Osteoblast (primary cell): ENCODE results near the gene ZNF789. TPM values are rescaled to one million over a fixed set of nuclear protein-coding genes. Genes with fewer than 3 reads are reported as not detected.
A peak's percentile ranks its signal among the peaks of the same experiment; 100 is the strongest.

Experiments
- DNase-seq: peaks from one replicate; pipeline ENCODE4 v3.0.0; 2011; ENCODE audit warnings: low spot score, mixed read lengths; ENCODE audit not compliant: insufficient read length; ENCODE audit errors: missing footprints
- H2AFZ ChIP-seq: 2 replicates; pipeline ENCODE4 v1.6.0; 2011; ENCODE audit warnings: mild to moderate bottlenecking, low read length
- H3K27ac ChIP-seq: 2 replicates; pipeline ENCODE4 v1.5.1; 2011; ENCODE audit warnings: mild to moderate bottlenecking, low read depth, low read length, moderate library complexity
- H3K27me3 ChIP-seq: 2 replicates; pipeline ENCODE4 v1.6.0; 2012; ENCODE audit warnings: mild to moderate bottlenecking, control low read depth, inconsistent platforms, low read length, moderate library complexity; ENCODE audit not compliant: insufficient read depth
- H3K36me3 ChIP-seq: 2 replicates; pipeline ENCODE4 v1.5.1; 2011; ENCODE audit warnings: mild to moderate bottlenecking, low read length, control low read depth, moderate library complexity; ENCODE audit not compliant: insufficient read depth
- H3K4me1 ChIP-seq: 2 replicates; pipeline ENCODE4 v1.5.1; 2011; ENCODE audit warnings: mild to moderate bottlenecking, low read length, control low read depth, moderate library complexity; ENCODE audit not compliant: insufficient read depth
- H3K4me2 ChIP-seq: 2 replicates; pipeline ENCODE4 v1.6.0; 2011; ENCODE audit warnings: mild to moderate bottlenecking, low read length; ENCODE audit not compliant: insufficient read depth
- H3K4me3 ChIP-seq: fragments of 200-600 bp; sonication (generic); 3 replicates; pipeline ENCODE4 v1.5.1; 2012; ENCODE audit warnings: mild to moderate bottlenecking, low read length, inconsistent platforms; ENCODE audit not compliant: insufficient read depth
- H3K79me2 ChIP-seq: 2 replicates; pipeline ENCODE4 v1.6.0; 2012; ENCODE audit warnings: mild to moderate bottlenecking, low read length, control low read depth, inconsistent platforms; ENCODE audit not compliant: insufficient read depth
- H3K9me3 ChIP-seq: 2 replicates; pipeline ENCODE4 v1.5.1; 2011; ENCODE audit warnings: low read depth, low read length, control low read depth
- H4K20me1 ChIP-seq: 2 replicates; pipeline ENCODE4 v1.6.0; 2012; ENCODE audit warnings: mild to moderate bottlenecking, low read length, control low read depth; ENCODE audit not compliant: insufficient read depth
- CTCF ChIP-seq: IDR thresholded peaks from 2 replicates; pipeline ENCODE4 v1.5.1; 2011; ENCODE audit warnings: mild to moderate bottlenecking, low read depth, low read length, moderate library complexity; ENCODE audit errors: extremely low read depth
- total RNA-seq: library from RNA; depleted of rRNA; stranded (reverse); fragments of >200 nt; gene quantifications from 2 replicates; pipeline ENCODE4 v1.2.3, GENCODE V29; 2012

ZNF789 gene
- total RNA-seq, 1 donor = 6.9 TPM

DNA sequence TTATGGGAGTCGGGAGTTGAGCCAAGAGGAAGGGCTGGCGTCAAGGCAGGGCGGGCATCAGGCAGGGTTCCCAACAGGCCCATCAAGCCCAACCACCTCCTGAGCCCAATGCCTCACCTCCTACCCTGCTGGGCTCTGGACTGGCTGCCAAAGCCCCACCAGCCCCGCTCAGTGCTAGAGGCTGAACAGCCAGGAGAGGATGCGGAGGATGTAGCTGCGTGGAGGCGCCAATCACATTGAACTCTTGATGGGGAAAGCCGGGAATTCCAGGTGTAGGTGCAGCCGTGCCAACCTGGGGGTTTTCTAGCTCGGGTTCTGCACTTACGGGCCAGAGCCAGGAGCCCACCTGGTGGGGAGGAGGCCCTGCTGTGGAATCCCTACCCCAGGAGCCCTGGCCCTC, 19.6 kb upstream of the ZNF789 start:
- no peak overlapping the region for H3K4me2 ChIP-seq
- no peaks in the 10 kb centered on the region for H3K27me3 ChIP-seq
- no peak overlapping the region for H3K4me3 ChIP-seq
- TF ChIP-seq CTCF = no peak
- no peaks in the 10 kb centered on the region for H3K4me1 ChIP-seq
- peaks cover 74% of the 10 kb centered on the region for H3K36me3 ChIP-seq
- H3K9me3 ChIP-seq = no peaks in the 10 kb centered on the region
- no peak overlapping the region for H3K27ac ChIP-seq
- peaks cover 23% of the 10 kb centered on the region for H4K20me1 ChIP-seq
- no peak overlapping the region for H2AFZ ChIP-seq
- peaks cover 68% of the 10 kb centered on the region for H3K79me2 ChIP-seq
- DNase-seq = peak; percentile 31

GRCh38 chr7:99455874-99456273, 16.8 kb upstream of the ZNF789 start:
- H3K27ac ChIP-seq = no peak overlapping the region

DNA sequence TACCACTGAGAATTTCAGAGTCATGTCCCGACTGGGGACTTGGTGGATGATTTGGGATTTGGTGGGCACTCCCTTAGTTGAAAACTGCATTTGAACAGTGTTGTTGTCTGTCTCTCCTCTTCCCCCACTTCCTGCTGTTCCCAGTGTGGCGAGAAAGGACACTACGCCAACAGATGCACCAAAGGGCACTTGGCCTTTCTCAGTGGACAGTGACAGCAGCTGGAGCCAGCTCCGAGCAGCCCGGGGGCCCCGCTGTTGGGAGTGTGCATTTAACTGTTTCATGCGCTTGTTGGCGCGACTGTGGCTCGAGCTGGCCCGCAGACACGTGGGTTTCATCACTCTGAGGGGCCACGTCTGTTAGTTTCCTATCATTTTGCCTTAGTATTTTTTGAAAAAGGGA, 16.4 kb upstream of the ZNF789 start:
- Histone ChIP-seq H3K4me3 (no peak overlapping the region), H4K20me1 (peaks cover 32% of the 10 kb centered on the region), H3K4me2 (no peak overlapping the region), H3K4me1 (no peaks in the 10 kb centered on the region), H3K27me3 (no peaks in the 10 kb centered on the region), H2AFZ (no peak overlapping the region), H3K27ac (no peak overlapping the region), H3K9me3 (no peaks in the 10 kb centered on the region), H3K79me2 (peaks cover 82% of the 10 kb centered on the region), H3K36me3 (peaks cover 71% of the 10 kb centered on the region)
- TF ChIP-seq CTCF = no peak
- peak; percentile 35 for DNase-seq

More at GRCh38 chr7:99455874-99456273, 16.8 kb upstream of the ZNF789 start:
- Histone ChIP-seq H3K79me2 (peaks cover 80% of the 10 kb centered on the region), H3K9me3 (no peaks in the 10 kb centered on the region), H3K4me3 (no peak overlapping the region), H3K27me3 (no peaks in the 10 kb centered on the region), H2AFZ (no peak overlapping the region), H3K4me2 (no peak overlapping the region), H3K36me3 (peaks cover 73% of the 10 kb centered on the region), H4K20me1 (peaks cover 34% of the 10 kb centered on the region), H3K4me1 (no peaks in the 10 kb centered on the region)
- no peak for TF ChIP-seq CTCF
- DNase-seq = peak; percentile 39

GRCh38 chr7:99457050-99457649, 15.5 kb upstream of the ZNF789 start:
- peaks cover 90% of the 10 kb centered on the region for H3K79me2 ChIP-seq
- no peak overlapping the region for H3K4me3 ChIP-seq
- no peaks in the 10 kb centered on the region for H3K27me3 ChIP-seq
- no peak overlapping the region for H3K4me2 ChIP-seq
- H2AFZ ChIP-seq = no peak overlapping the region
- H3K4me1 ChIP-seq = no peaks in the 10 kb centered on the region
- DNase-seq = peak; percentile 66
- H3K27ac ChIP-seq = no peak overlapping the region
- H4K20me1 ChIP-seq = peaks cover 32% of the 10 kb centered on the region
- peaks cover 71% of the 10 kb centered on the region for H3K36me3 ChIP-seq
- H3K9me3 ChIP-seq = no peaks in the 10 kb centered on the region
- TF ChIP-seq CTCF = no peak
